ENCODE measurements around the gene ACOX3. TPM values are rescaled to one million over a fixed set of nuclear protein-coding genes. Genes with fewer than 3 reads are reported as not detected.

Gene ACOX3
- total RNA-seq, 1 donor, result 26.9 TPM

- no peak overlapping the region for H3K4me3 ChIP-seq (ENCODE audit: low read depth, low read length)
- no peak for TF ChIP-seq CTCF (IDR thresholded peaks at IDR 0.05; ENCODE audit: insufficient read depth, low read length)
- no peak for DNase-seq (ENCODE audit: low read depth)
Measured at GRCh38 chr4:8443801-8444200, 3.3 kb upstream of the ACOX3 start.

- H3K4me3 ChIP-seq (ENCODE audit: low read depth, low read length), result peak overlapping the region; percentile 76
- no peak for DNase-seq (ENCODE audit: low read depth)
- no peak for TF ChIP-seq CTCF (IDR thresholded peaks at IDR 0.05; ENCODE audit: insufficient read depth, low read length)
Measured at GRCh38 chr4:8442596-8443358, 2.3 kb upstream of the ACOX3 start.

- TF ChIP-seq CTCF (IDR thresholded peaks at IDR 0.05; ENCODE audit: insufficient read depth, low read length), result no peak
- no peak for DNase-seq (ENCODE audit: low read depth)
- H3K4me3 ChIP-seq (ENCODE audit: low read depth, low read length), result peak overlapping the region; percentile 76
Measured at GRCh38 chr4:8441499-8442091, 1.1 kb upstream of the ACOX3 start.

GRCh38 chr4:8439914-8440491 is 520 bp downstream of the ACOX3 start:
- H3K4me3 ChIP-seq (ENCODE audit: low read depth, low read length), result peak overlapping the region; percentile 76
- no peak for TF ChIP-seq CTCF (IDR thresholded peaks at IDR 0.05; ENCODE audit: insufficient read depth, low read length)
- DNase-seq (ENCODE audit: low read depth), result no peak

GRCh38 chr4:8439168-8439567 is 1.4 kb downstream of the ACOX3 start:
- peak; percentile 9 for DNase-seq (ENCODE audit: low read depth)
- H3K4me3 ChIP-seq (ENCODE audit: low read depth, low read length), result peak overlapping the region; percentile 2
- no peak for TF ChIP-seq CTCF (IDR thresholded peaks at IDR 0.05; ENCODE audit: insufficient read depth, low read length)

- no peak for DNase-seq (ENCODE audit: low read depth)
- no peak overlapping the region for H3K4me3 ChIP-seq (ENCODE audit: low read depth, low read length)
- TF ChIP-seq CTCF (IDR thresholded peaks at IDR 0.05; ENCODE audit: insufficient read depth, low read length), result no peak
Measured at GRCh38 chr4:8438743-8439142, 1.8 kb downstream of the ACOX3 start.
